ENCODE results near the gene AEBP1.

GRCh38 chr7:44113764-44114354, 9.7 kb downstream of the AEBP1 start:
- TF ChIP-seq CTCF (IDR thresholded peaks at IDR 0.05; ENCODE audit: insufficient read depth, low read depth, low read length), result no peak
- TF ChIP-seq EZH2 (IDR thresholded peaks at IDR 0.05; ENCODE audit: insufficient read depth, low read length), result no peak

All from astrocyte (in vitro differentiated cells and primary cell).